Measurements from ENCODE around the gene ANKS1A. TPM values are rescaled to one million over a fixed set of nuclear protein-coding genes. Genes with fewer than 3 reads are reported as not detected.
A peak's percentile ranks its signal among the peaks of the same experiment; 100 is the strongest.

Gene ANKS1A
- total RNA-seq, 2 donors from 2014 or later = 26.7 to 30.9 TPM

GRCh38 chr6:35080821-35081425 is 191.9 kb downstream of the ANKS1A start:
- peaks cover 0 to 13% of the 10 kb centered on the region in 2 donors for H3K4me1 ChIP-seq
- H3K9me3 ChIP-seq = no peaks in the 10 kb centered on the region
- peak overlapping the region in 1 of 2 donors; percentile 48 for H3K27ac ChIP-seq
- peaks cover 89% of the 10 kb centered on the region for H3K36me3 ChIP-seq
- no peak overlapping the region for H3K4me3 ChIP-seq
- DNase-seq (ENCODE audit: low spot score) = no peak
- no peaks in the 10 kb centered on the region for H3K27me3 ChIP-seq
- no peak for TF ChIP-seq CTCF (IDR thresholded peaks at IDR 0.05)

- H3K27ac ChIP-seq = peak overlapping the region in 1 of 2 donors; percentile 48
- H3K4me1 ChIP-seq = peaks cover 0 to 13% of the 10 kb centered on the region in 2 donors
- no peak for DNase-seq (ENCODE audit: low spot score)
- H3K27me3 ChIP-seq = no peaks in the 10 kb centered on the region
- H3K9me3 ChIP-seq = no peaks in the 10 kb centered on the region
- H3K4me3 ChIP-seq = no peak overlapping the region
- no peak for TF ChIP-seq CTCF (IDR thresholded peaks at IDR 0.05)
- peaks cover 94% of the 10 kb centered on the region for H3K36me3 ChIP-seq
Observed at GRCh38 chr6:35081426-35081851, 192.4 kb downstream of the ANKS1A start.

GRCh38 chr6:35082046-35082732 is 193.1 kb downstream of the ANKS1A start:
- Histone ChIP-seq H3K27ac (peak overlapping the region in 1 of 2 donors; percentile 48), H3K36me3 (peaks cover 100% of the 10 kb centered on the region), H3K4me1 (peaks cover 0 to 13% of the 10 kb centered on the region in 2 donors), H3K9me3 (no peaks in the 10 kb centered on the region), H3K4me3 (no peak overlapping the region), H3K27me3 (no peaks in the 10 kb centered on the region)
- TF ChIP-seq CTCF (IDR thresholded peaks at IDR 0.05) = no peak
- no peak for DNase-seq (ENCODE audit: low spot score)

- no peak for TF ChIP-seq CTCF (IDR thresholded peaks at IDR 0.05)
- H3K27ac ChIP-seq = no peak overlapping the region
- no peak for DNase-seq (ENCODE audit: low spot score)
- H3K36me3 ChIP-seq = peaks cover 100% of the 10 kb centered on the region
- H3K27me3 ChIP-seq = no peaks in the 10 kb centered on the region
- no peaks in the 10 kb centered on the region for H3K9me3 ChIP-seq
- H3K4me1 ChIP-seq = peaks cover 0 to 19% of the 10 kb centered on the region in 2 donors
- no peak overlapping the region for H3K4me3 ChIP-seq
Observed at GRCh38 chr6:35082733-35083403, 193.8 kb downstream of the ANKS1A start.

GRCh38 chr6:35083507-35083906 is 194.5 kb downstream of the ANKS1A start:
- Histone ChIP-seq H3K27me3 (no peaks in the 10 kb centered on the region), H3K4me3 (no peak overlapping the region), H3K9me3 (no peaks in the 10 kb centered on the region), H3K27ac (no peak overlapping the region), H3K36me3 (peaks cover 100% of the 10 kb centered on the region), H3K4me1 (peaks cover 0 to 20% of the 10 kb centered on the region in 2 donors)
- no peak for TF ChIP-seq CTCF (IDR thresholded peaks at IDR 0.05)
- no peak for DNase-seq (ENCODE audit: low spot score)
